Body of pancreas (tissue), 4 donors: ENCODE data around the gene RALB.

Experiments
- CTCF ChIP-seq, 7 experiments: fragments of 450-650 bp in 4 of 7; fragments of 200-600 bp in 3 of 7; sonication (generic) in 3 of 7; IDR thresholded peaks; one replicate each; pipeline ENCODE4 v1.5.1; 2016 to 2019; ENCODE audit warnings: antibody characterized with exemption in 7 of 7
- POLR2A ChIP-seq, 3 donors: fragments of 450-650 bp; IDR thresholded peaks; one replicate each; pipeline ENCODE4 v1.6.1; 2016; ENCODE audit warnings: antibody characterized with exemption in 3 of 3, mild to moderate bottlenecking in 2 of 3

DNA sequence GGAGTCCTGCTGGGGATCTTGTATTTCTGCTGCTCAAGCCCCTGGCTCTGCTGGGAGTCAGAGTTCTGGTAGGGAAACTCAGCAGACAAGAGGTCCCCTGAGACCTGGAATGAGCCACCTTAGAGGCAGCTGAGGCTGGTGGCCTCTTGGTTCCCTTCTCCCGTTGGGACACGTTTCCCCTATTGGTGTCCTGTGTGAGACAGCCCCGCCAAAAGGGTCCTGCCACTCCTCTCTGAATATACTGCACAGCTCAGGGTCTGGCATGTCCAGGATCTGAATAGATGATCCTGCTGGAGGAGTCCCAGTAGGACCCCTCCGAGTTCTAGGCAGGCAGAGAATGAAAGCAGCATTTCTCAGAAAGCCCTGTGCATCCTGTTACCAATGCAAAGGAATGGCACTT is 2.0 kb upstream of the RALB start:
- TF ChIP-seq CTCF (IDR thresholded peaks at IDR 0.05) (no peak), POLR2A (IDR thresholded peaks at IDR 0.05) (no peak)
